ENCODE measurements around the gene NTM. TPM values are rescaled to one million over a fixed set of nuclear protein-coding genes. Genes with fewer than 3 reads are reported as not detected.

Gene NTM
- total and polyA plus RNA-seq, 2 of the 8 experiments (the other 6 are each of a cell fraction or from before 2014, with no cell fraction given): 13.4 to 20.0 TPM

GRCh38 chr11:132026746-132027145 lies 656.3 kb downstream of the NTM start:
- Histone ChIP-seq H3K36me3 (ENCODE audit: control insufficient read depth in 2 of 4, insufficient read depth in 4 of 4, low read length in 3 of 4) (no peaks in the 10 kb centered on the region), H3K4ac (replicated peaks; ENCODE audit: insufficient read length, low read depth, low read length) (no peak overlapping the region), H2BK120ac (replicated peaks; ENCODE audit: low read depth, low read length) (no peak overlapping the region), H4K91ac (replicated peaks; ENCODE audit: insufficient read length, low read length) (no peak overlapping the region), H3K9ac (replicated peaks in 1 of 4; ENCODE audit: extremely low read depth in 1 of 4, low read depth in 3 of 4, low read length in 3 of 4) (no peak overlapping the region), H3K23me2 (ENCODE audit: low read depth, low read length) (no peaks in the 10 kb centered on the region), H3K14ac (ENCODE audit: insufficient read length) (no peak overlapping the region), H2BK5ac (ENCODE audit: low read depth, low read length) (no peak overlapping the region), H4K20me1 (replicated peaks in 1 of 2; ENCODE audit: control insufficient read depth in 1 of 2, insufficient read depth in 2 of 2, low read length in 2 of 2) (no peaks in the 10 kb centered on the region), H3K9me3 (ENCODE audit: insufficient read depth in 2 of 2, low read depth in 1 of 2, low read length in 1 of 2) (no peaks in the 10 kb centered on the region), H3K4me3 (ENCODE audit: extremely low read depth in 1 of 4, insufficient read depth in 2 of 4, low read depth in 3 of 4, low read length in 4 of 4) (no peak overlapping the region), H4K8ac (ENCODE audit: extremely low read depth, insufficient read depth, low read length) (no peak overlapping the region), H2AFZ (ENCODE audit: low read length) (no peak overlapping the region), H3K27ac (ENCODE audit: low read depth, low read length) (no peak overlapping the region), H3K18ac (ENCODE audit: extremely low read depth, low read length) (no peak overlapping the region), H3K4me1 (replicated peaks in 1 of 4; ENCODE audit: control insufficient read depth in 3 of 4, insufficient read depth in 4 of 4, low read length in 3 of 4) (peaks cover 2 to 8% (median 4%) of the 10 kb centered on the region in 4 experiments; a peak in 4 of 7 replicates), H4K5ac (ENCODE audit: insufficient read length, low read depth, low read length) (no peak overlapping the region), H3K23ac (ENCODE audit: insufficient read length) (no peak overlapping the region), H2BK12ac (ENCODE audit: low read depth, low read length) (no peak overlapping the region), H3K27me3 (replicated peaks in 1 of 4; ENCODE audit: control insufficient read depth in 3 of 4, extremely low read depth in 1 of 4, insufficient read depth in 3 of 4, low read length in 3 of 4) (no peaks in the 10 kb centered on the region), H3K79me2 (ENCODE audit: control insufficient read depth in 1 of 2, insufficient read depth in 2 of 2, low read length in 2 of 2) (no peaks in the 10 kb centered on the region), H2BK15ac (ENCODE audit: low read length) (no peak overlapping the region), H2AK5ac (ENCODE audit: low read depth, low read length) (no peak overlapping the region), H2BK20ac (ENCODE audit: low read length) (no peak overlapping the region), H3K4me2 (ENCODE audit: insufficient read depth in 1 of 2, low read depth in 2 of 2, low read length in 2 of 2) (no peak overlapping the region), H3K79me1 (ENCODE audit: low read depth, low read length) (no peaks in the 10 kb centered on the region; the same call in 1 of the 2 replicates), H3K56ac (replicated peaks; ENCODE audit: insufficient read length, low read depth, low read length) (no peak overlapping the region)
- 100% methylated on average over 3 of the region's 3 CpGs; no CpG with 5 or more reads in 1 of the 2 experiments for WGBS, 2 experiments (ENCODE audit: extremely low coverage in 1 of 2, insufficient coverage in 1 of 2, insufficient read length in 1 of 2, insufficient replicate concordance in 2 of 2, low coverage in 1 of 2, low lambda C conversion rate in 2 of 2, missing lambda C conversion rate in 1 of 2)
- ChIA-PET POLR2A (ENCODE audit: partially characterized antibody) (no interaction called here), CTCF (ENCODE audit: partially characterized antibody) (interaction anchor here (1.1 to 1.5 kb wide), 3 partner anchors 54 to 143 kb away, joined by 3 to 4 read pairs (median 3); no protein-coding TSS in a partner anchor)
- DNase-seq (ENCODE audit: low read depth in 1 of 2, low spot score in 2 of 2) (no peak), FAIRE-seq (no peak)
- TF ChIP-seq GTF2F1 (IDR thresholded peaks at IDR 0.05; ENCODE audit: borderline replicate concordance, low read depth, low read length): no peak
- TF ChIP-seq POLR2AphosphoS5 (IDR thresholded peaks at IDR 0.05; ENCODE audit: low read depth, low read length): no peak
- no peak for TF ChIP-seq USF2 (IDR thresholded peaks at IDR 0.05; ENCODE audit: low read length)
- no peak for TF ChIP-seq POU5F1 (IDR thresholded peaks at IDR 0.05; ENCODE audit: low read depth, low read length)
- TF ChIP-seq POLR2A (IDR thresholded peaks at IDR 0.05; ENCODE audit: control extremely low read depth in 1 of 2, low read depth in 2 of 2, low read length in 2 of 2): no peak
- no peak for TF ChIP-seq RNF2 (IDR thresholded peaks at IDR 0.05; ENCODE audit: borderline replicate concordance, low read depth, low read length, missing control alignments, poor library complexity, severe bottlenecking)
- TF ChIP-seq HDAC6 (IDR thresholded peaks at IDR 0.05; ENCODE audit: low read depth, low read length): no peak
- no peak for TF ChIP-seq RBBP5 (IDR thresholded peaks at IDR 0.05; ENCODE audit: borderline replicate concordance, low read depth, low read length)
- TF ChIP-seq TAF7 (optimal IDR thresholded peaks at IDR 0.05; ENCODE audit: borderline replicate concordance, low read depth, low read length): no peak
- no peak for TF ChIP-seq BRCA1 (IDR thresholded peaks at IDR 0.05; ENCODE audit: low read depth, low read length)
- no peak for TF ChIP-seq TAF1 (IDR thresholded peaks at IDR 0.05; ENCODE audit: low read depth, low read length)
- no peak for TF ChIP-seq SRF (IDR thresholded peaks at IDR 0.05; ENCODE audit: low read depth, low read length)
- no peak for TF ChIP-seq CBX8 (IDR thresholded peaks at IDR 0.05; ENCODE audit: borderline replicate concordance, low read depth, low read length)
- no peak for TF ChIP-seq FOSL1 (IDR thresholded peaks at IDR 0.05; ENCODE audit: insufficient read depth, low read depth, low read length)
